Stimulated activated CD4-positive, alpha-beta T cell treated with anti-CD3 and anti-CD28 coated beads, Interleukin-2, amount 100 ng/mL, for 24 hours (primary cell): ENCODE results near the gene PDLIM7.
A peak's percentile ranks its signal among the peaks of the same experiment; 100 is the strongest.

Experiments
- DNase-seq, 2 donors: peaks; one replicate each; pipeline ENCODE4 v3.0.0-alpha.2; 2020

Gene PDLIM7

GRCh38 chr5:177455661-177456590 is 41.5 kb downstream of the PDLIM7 start:
- DNase-seq = peak; percentile 98 to 99

- DNase-seq = peak; percentile 92 to 96
Measured at GRCh38 chr5:177455036-177455660, 42.3 kb downstream of the PDLIM7 start.

GRCh38 chr5:177454397-177455035 is 42.9 kb downstream of the PDLIM7 start:
- peak; percentile 96 for DNase-seq

- no peak for DNase-seq
Measured at GRCh38 chr5:177453852-177454396, 43.5 kb downstream of the PDLIM7 start.

- DNase-seq = no peak
Measured at GRCh38 chr5:177452688-177453638, 44.4 kb downstream of the PDLIM7 start.

- DNase-seq = no peak
Measured at GRCh38 chr5:177450667-177451424, 46.6 kb downstream of the PDLIM7 start.

- no peak for DNase-seq
Measured at GRCh38 chr5:177449140-177450061, 48.0 kb downstream of the PDLIM7 start.

GRCh38 chr5:177448244-177448950 is 49.0 kb downstream of the PDLIM7 start:
- DNase-seq = no peak

- no peak for DNase-seq
Measured at GRCh38 chr5:177447611-177448243, 49.7 kb downstream of the PDLIM7 start.

- DNase-seq = peak; percentile 67 to 76
Measured at GRCh38 chr5:177447066-177447610, 50.3 kb downstream of the PDLIM7 start.

- DNase-seq = peak; percentile 72 to 79
Measured at GRCh38 chr5:177446200-177447065, 51.0 kb downstream of the PDLIM7 start, which contains the start of gene PRR7. PRR7 (plus strand) TSS chr5:177446814; CDS start chr5:177455068, 8,254 bp downstream.

GRCh38 chr5:177445917-177446199 is 51.5 kb downstream of the PDLIM7 start:
- DNase-seq = no peak

- no peak for DNase-seq
Measured at GRCh38 chr5:177445052-177445916, 52.1 kb downstream of the PDLIM7 start.

GRCh38 chr5:177444106-177445051 is 53.0 kb downstream of the PDLIM7 start:
- no peak for DNase-seq

- DNase-seq = no peak
Measured at GRCh38 chr5:177443144-177443983, 54.0 kb downstream of the PDLIM7 start.
